G401 (cell line): ENCODE measurements around the gene AOC2. TPM values are rescaled to one million over a fixed set of nuclear protein-coding genes. Genes with fewer than 3 reads are reported as not detected.
A peak's percentile ranks its signal among the peaks of the same experiment; 100 is the strongest.
"Not testable (repeated sequence)": the region's sequence is repeated elsewhere in the genome, so short reads cannot be mapped to it uniquely, and the experiment has no call there.

Experiments
- DNase-seq: peaks from one replicate; pipeline ENCODE4 v3.0.0-alpha.2; 2015; ENCODE audit warnings: low spot score
- in situ Hi-C: cut with HindIII; loops from 2 replicates; pipeline ENCODE4 v1.10.0; 2016; ENCODE audit warnings: low sequenced_read_pairs, mixed read lengths
- total RNA-seq: library from RNA; depleted of rRNA; stranded (reverse); fragments of >200 nt; shearing (Covaris generic); gene quantifications from 2 replicates; pipeline ENCODE4 v1.2.3, GENCODE V29; 2014

AOC2 gene
- total RNA-seq, 1 experiment from 2014 or later: not detected

DNA sequence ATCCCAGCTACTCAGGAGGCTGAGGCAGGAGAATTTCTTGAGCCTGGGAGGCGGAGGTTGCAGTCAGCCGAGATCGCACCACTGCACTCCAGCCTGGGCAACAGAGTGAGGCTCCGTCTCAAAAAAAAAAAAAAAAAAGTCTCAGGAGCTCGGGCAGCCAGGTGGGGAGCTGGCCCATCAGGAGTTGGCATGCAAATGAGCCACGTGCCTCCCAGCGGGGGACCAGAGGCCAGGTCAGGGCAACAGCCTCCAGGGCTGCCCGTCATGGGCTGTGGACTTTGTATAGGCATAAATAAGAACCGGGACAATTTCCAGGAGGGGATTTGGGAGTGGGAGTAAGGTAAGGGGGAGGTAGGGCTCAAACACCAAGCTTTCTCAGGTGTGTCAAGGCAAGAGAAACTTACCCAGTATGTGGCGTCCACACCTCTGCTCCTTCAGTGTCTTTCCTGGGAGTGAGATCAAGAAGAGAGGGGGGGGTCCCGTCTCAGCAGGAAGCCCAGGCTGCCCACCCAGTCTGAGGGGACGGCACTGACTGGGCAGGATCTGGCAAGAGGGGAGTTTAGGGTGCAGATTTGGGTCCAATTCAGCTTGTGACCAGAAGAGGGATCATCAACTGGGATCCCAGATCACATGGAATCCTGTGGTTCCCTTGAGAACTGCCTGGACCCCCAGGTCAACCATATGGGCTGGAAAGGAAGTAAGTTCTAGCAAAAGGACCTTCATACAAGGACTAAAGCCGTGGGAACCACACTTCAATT, 33.9 kb downstream of the AOC2 start:
- no peak for DNase-seq
- in situ Hi-C loops: no loop called here

DNA sequence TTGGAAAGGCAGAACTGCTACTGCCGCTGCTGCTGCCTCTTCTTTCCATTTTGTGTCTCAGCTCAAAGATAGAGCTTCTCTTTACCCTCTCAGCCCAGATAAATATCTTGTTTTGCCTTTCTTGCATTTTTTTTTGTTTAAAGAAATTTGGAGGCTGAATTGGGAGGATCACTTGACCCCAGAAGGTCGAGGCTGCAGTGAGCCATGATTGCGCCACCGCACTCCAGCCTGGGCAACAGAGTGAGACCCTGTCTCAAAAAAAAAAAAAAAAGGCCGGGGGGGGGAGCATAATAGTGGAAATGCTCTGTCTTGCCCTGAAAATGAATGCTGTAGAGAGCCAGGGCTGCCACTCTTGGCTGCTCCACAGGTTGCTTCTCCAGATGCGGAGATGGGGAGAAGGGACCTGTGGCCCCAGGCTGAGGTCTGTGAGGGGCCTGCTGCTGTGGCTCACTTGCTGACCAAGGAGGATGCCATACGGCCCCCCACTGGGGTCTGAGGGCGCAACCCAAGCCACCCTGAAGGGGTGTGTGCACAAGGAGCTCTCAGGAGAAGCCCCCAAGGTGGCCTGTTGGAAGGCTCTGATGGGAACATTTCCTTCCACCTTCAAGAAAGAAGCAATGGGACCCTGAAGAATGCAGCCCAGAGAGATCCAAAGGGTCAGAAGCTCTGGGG, 34.7 kb downstream of the AOC2 start:
- in situ Hi-C loops: no loop called here
- no peak for DNase-seq

DNA sequence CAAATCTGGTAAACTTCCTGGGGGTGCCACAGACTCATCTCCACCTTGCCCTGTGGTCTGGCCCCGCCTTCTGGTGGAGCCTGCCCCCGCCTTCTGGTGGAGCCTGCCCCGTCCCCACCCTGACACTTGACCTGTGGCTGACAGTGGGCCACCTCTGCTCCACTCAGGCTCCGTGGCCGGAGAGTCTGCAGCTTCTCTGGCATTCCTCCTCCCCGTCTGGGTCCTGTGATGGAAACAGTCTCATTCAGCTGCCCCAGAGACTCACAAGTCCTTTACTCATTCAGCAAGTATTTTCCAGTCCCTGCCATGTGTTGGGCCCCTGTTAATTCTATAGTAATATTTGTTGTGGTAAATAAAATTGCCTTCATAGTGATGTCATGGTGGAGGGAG, 35.2 kb downstream of the AOC2 start:
- in situ Hi-C loops: no loop called here
- DNase-seq: no peak

DNA sequence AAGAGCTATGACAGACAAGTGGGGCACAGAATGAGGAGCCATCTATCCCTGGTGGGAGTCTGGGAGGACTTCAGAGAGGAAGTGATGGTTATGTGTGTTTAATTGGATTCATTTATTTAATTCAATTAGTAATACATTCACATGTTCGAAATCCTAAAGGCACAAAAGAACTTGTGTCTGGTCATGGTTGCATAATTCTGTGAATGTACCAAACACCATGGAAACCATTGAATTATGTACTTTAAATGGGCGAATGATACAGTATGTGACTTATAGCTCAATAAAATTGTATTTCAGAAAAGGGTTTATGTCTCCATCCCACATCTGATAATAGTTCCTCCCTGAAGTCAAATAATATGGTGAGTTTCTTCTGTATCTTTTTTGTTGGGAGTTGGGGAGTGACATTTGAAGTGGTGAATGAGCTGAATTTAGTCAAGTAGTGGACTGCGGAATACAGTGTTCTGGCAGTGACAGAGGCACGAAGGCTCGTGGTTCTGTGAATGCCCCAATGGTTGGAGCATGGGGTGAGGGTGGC, 36.5 kb downstream of the AOC2 start:
- DNase-seq: peak; percentile 2
- in situ Hi-C loops: no loop called here

DNA sequence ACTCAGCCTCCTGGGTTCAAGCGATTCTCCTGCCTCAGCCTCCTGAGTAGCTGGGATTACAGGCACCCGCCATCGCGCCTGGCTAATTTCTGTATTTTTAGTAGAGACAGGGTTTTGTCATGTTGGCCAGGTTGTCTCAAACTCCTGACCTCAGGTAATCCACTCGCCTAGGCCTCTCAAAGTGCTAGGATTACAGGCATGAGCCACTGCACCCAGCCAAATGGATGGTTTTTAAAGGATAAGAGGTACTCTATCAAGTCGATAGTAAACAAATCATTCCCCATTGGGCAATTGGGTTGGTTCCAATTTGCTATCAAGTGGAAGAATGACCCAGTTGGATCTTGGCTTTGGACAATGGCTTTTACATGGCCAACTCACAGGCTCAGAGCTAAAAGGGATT, 37.3 kb downstream of the AOC2 start:
- in situ Hi-C loops: not testable (repeated sequence)

DNA sequence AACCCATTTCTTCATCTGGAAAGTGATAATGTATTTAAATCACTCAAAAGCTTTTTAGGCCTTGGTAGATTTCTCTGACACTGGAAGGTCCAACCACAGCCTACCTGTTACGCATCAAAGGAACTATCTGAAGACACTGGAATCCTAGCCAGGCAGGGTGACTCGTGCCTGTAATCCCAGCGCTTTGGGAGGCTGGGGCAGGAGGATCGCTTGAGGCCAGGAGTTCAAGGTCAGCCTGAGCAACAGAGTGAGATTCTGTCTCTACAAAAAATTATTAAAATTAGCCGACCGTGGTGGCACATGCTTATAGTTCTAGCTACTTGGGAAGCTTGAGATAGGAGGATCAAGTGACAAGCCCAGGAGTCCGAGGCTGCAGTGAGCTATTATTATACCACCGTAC, 37.8 kb downstream of the AOC2 start:
- no peak for DNase-seq
- in situ Hi-C loops: no loop called here

More for the DNA sequence above, 37.3 kb downstream of the AOC2 start:
- DNase-seq: not testable (repeated sequence)

DNA sequence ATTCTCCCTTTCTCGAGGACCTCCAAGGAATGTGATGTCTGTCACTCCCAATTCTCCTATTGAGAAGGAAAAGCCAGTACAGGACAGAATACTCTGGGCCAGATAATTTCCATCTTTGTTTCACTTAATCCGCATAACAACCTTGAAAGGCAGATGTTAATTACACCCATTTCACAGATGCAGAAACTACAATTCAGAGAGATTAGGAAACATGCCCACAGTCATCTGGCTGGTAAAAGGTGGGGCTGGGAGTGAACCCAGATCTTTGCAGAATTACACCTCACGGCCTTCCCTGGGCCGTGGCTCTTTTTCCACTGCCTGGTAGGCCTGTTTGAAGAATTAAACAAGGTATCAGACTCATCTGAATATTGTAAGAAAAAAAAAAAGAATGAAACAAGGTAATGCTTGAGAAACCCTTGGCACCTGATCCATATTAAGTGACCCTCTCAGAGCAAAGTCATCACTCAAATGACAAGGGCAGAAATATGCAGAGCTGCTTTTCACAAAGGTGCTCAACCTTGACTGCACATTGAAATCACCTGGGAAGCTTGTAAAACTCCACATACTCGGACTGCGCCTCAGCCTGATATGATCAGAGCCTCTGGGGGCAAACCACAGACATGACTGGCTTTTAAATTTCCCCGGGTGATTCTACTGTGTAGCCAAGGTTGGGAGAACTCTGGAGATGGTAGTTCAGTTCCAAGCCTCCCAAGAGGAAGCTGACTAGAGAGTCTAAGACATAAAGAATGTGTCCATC, 39.6 kb downstream of the AOC2 start:
- in situ Hi-C loops: no loop called here
- no peak for DNase-seq

DNA sequence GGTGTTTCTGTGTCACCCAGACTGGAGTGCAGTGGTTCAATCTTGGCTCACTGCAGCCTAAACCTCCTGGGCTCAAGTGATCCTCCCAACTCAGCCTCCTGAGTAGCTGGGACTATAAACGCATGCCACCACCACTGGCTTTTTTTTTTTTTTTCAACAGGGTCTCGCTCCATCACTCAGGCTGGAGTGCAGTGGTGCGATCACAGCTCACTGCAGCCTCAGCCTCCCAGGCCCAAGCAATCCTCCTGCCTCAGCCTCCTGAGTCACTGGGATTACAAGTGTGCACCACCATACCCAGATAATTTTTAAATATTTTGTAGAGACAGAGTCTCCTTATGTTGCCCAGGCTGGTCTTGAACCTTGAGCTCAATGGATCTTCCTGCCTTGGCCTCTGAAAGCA, 41.4 kb downstream of the AOC2 start:
- DNase-seq, in situ Hi-C loops: not testable (repeated sequence)

DNA sequence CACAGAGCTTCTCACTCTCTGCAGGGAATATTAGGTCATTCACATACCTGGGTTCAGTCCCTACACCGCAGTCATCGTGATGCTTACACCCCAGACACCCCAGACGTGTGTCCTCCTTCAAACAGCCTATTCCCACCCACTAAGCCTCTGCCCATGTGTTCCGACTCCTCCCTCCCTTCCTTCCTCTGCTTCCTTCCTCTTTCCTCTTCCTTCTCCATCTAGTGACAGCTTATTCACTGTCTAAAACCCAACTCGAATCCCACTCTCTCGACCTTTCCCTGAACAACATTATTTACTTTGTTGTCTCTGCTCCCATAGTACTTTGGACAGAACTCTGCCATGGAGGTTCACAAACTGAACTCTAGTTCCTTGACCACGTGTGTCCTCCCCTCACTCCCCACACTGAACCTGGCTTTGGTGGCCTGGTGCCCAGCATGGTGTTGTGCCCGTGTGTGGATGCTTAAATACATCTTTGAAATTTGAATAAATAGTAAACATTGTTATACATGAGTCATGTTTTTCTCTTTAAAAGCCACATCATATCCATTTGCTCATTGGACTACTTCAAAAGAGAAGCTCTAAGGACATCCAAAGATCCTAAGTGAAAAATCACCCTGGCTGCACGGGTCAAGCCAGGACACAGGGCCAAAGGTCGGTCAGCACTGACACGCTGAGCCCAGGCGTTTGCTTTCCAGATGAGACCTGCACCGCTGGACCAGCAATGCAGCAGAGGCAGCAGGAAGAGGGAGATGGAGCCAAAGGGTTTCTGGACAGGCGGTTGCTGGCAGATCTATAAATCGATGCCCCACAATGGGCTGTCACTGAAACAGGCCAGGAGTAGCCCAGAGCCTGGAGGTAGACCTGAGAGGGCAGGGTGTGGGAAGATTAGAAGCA, 42.1 kb downstream of the AOC2 start:
- no peak for DNase-seq

DNA sequence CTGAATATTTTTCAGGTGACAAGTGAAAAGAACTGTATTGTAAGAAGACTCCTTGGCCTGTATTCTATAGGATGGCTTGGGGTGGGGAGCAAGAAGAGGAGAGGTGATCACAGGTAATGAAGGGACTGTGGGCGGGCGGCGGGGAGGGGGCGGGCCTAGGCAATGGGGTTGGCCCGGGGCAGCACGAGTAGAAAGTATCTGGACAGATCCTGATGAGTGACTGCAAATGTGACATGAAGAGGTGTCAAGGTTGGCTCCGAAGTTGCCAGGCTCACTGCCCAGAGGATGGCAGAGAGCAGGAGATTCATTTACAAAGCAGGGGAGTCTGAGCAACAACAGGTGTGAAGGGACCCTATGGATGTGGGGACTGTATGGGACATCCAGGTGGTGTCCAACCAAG, 45.4 kb downstream of the AOC2 start:
- in situ Hi-C loops: no loop called here
- DNase-seq: no peak

More for the DNA sequence above, 42.1 kb downstream of the AOC2 start:
- in situ Hi-C loops: no loop called here

DNA sequence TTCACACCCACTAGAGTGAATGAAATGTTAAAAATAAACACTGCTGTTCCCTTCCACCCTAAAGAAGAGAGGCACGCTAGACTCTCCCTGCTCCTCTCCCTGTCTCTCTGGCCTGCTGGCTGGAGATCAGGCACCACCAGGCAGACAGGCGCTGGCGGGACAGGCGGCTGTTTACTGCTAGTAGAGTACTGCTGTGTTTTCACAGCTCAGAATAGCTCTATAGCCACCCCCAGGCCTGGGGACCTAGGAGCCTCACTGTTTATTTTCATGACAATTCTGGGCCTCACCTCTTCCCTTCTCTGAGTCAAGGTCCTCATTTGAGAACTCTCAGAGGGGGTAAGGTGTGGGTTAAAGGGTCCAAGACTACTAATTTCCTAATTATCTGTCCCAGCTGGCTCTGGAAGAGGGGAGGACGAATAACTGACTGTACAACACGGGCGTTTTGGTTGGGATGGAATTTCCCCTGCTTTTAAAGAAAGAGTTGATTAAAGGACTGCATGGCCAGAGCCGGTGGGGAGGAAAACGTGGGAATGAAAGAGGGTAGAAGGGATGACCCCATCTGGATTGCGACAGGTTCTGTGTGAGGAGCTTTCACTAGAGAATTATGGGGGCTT, 47.3 kb downstream of the AOC2 start:
- no peak for DNase-seq
- in situ Hi-C loops: no loop called here

DNA sequence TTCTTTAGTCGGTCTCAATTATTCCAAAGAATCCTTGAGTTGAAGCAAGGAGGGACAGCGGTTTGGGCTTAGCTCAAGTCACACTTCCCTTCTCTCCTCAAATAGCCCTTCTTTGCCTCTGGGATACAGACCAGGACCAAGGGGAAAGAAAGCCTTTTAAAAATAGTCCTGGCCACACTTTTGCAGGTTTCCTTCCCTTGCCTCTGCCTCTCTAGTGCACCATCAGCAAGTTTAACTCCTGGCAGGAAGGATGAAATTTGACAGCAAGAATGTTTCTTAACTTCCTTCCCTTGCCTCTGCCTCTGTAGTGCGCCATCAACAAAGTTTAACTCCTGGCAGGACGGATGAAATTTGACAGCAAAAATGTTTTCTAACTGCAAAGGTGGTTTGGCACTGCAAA, 49.0 kb downstream of the AOC2 start:
- in situ Hi-C loops: no loop called here
- DNase-seq: no peak

DNA sequence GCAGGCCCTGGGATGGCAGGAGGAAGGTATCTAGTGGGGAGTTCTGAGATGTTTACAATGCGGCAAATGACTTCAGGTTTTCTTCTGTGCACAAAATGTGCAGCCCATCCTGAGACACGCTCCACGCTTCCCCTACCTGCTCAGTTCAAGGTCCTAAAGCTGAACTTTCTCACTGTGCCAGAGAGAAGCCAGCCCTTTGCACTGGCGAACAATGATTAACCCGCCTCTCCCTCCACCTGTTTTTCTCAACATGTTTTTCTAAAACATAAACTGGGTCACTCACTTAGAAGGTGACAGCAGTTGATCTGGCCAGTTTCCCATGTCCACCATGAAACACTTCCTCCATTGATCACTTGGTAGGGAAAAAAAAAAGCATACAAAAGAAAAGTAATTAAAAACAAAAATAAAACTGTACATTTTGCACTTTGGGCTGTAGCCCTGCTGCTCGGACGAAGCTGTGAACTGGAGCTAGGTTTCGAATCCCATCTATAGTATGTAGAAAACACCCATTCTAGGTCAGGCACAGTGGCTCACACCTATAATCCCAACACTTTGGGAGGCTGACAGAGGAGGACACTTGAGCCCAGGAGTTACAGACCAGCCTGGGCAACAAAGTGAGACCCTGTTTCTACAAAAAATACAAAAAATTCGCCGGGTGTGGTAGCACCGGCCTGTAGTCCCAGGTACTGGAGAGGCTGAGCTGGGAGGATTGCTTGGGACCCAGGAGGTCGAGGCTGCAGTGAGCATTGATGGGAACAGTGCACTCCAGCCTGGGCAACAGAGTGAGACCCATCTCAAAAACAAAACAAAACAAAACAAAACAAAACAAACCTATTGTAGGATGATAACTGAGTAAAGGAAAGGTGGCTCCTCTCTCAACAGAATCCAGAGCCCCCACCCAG, 50.2 kb downstream of the AOC2 start:
- in situ Hi-C loops: no loop called here
- no peak for DNase-seq

DNA sequence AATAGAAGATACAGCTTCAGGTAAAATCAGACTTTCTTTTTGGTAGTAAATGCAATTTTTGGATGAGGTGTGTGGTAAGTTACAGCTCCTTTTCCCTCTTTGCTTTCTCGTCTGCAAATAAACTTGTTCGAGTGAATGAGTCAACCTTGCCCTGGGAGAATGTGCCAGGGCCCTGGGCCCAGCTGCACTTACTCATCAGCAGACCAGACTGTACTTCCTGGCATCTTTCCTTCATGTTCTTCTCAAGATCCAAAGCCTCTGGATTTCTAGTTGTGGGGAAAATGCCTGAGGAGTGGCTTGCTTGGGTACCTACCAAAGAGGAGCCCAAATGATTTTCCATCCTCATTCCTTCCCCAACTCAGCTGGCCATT, 50.8 kb downstream of the AOC2 start:
- no peak for DNase-seq
- in situ Hi-C loops: no loop called here

DNA sequence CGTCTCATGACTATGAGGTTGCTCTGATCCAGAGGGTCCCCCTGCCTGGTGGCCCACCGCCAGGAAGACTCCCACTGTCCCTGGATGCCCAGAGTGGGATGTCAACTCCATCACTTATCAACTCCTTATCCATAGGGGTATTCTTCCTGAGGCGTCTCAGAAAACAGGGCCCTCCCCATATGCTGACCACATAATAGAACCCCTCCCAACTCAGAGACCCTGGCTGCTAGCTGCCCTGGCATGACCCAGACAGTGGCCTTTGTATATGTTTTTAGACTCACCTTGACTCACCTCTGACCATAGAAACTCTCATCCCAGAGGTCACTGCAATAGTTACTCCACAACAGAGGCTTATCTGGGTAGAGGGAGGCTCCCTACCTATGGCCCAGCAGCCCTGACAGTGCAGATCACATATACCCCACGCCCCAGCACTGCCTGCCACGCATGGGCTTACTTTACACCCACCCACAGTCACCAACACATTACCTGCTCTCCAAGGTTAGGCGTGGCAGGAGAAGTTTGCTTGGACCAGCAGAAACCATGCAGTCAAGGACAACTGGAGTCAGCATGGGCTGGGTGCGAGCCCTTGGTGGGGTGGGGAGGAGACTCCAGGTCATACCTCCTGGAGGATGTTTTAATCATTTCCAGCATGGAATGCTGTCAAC, 53.9 kb downstream of the AOC2 start:
- in situ Hi-C loops: no loop called here

DNA sequence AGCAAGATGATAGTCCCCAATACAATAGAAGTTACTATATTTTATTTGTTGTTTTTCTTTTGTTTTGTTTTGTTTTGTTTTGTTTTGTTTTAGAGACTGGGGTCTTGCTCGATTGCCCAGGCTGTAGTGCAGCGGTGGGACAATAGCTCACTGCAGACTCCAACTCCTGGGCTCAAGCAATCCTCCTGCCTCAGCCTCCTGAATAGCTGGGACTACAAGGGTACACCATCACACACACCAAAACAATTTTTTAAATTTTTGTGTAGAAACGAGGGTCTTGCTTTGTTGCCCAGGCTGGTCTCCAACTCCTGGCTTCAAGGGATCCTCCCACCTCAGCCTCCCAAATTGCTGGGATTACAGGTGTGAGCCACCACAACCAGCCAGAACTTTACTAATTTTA, 55.6 kb downstream of the AOC2 start:
- in situ Hi-C loops, DNase-seq: not testable (repeated sequence)

More for the DNA sequence above, 53.9 kb downstream of the AOC2 start:
- DNase-seq: no peak
